Gastroesophageal sphincter (tissue), 4 donors: ENCODE results near the gene MYH7. TPM values are rescaled to one million over a fixed set of nuclear protein-coding genes. Genes with fewer than 3 reads are reported as not detected.
"Not testable (repeated sequence)": the region's sequence is repeated elsewhere in the genome, so short reads cannot be mapped to it uniquely, and the experiment has no call there.

Source experiments
- ATAC-seq: fragments of 150-250 bp; one replicate; pipeline ENCODE4 v1.9.1; 2016; ENCODE audit warnings: mild to moderate bottlenecking, moderate library complexity
- H3K27ac ChIP-seq, 4 donors: fragments of 200-600 bp; sonication (generic) in 3 of 4; 1 replicate in 3 of 4; 2 replicates in 1 of 4; pipeline ENCODE4 v1.5.1; 2016 to 2019
- H3K27me3 ChIP-seq: fragments of 200-600 bp; sonication (generic); one replicate; pipeline ENCODE4 v1.5.1; 2019
- H3K36me3 ChIP-seq, 2 donors: fragments of 200-600 bp; sonication (generic); one replicate each; pipeline ENCODE4 v1.5.1; 2019; ENCODE audit warnings: control low read depth in 1 of 2
- H3K4me1 ChIP-seq, 3 donors: fragments of 200-600 bp; sonication (generic); 1 replicate in 2 of 3; 2 replicates in 1 of 3; pipeline ENCODE4 v1.5.1; 2016 to 2019; ENCODE audit warnings: control low read depth in 2 of 3
- H3K4me3 ChIP-seq, 2 donors: fragments of 200-600 bp; sonication (generic); one replicate each; pipeline ENCODE4 v1.5.1; 2019; ENCODE audit warnings: mild to moderate bottlenecking in 1 of 2, moderate library complexity in 1 of 2
- H3K9me3 ChIP-seq, 3 donors: fragments of 200-600 bp; sonication (generic); one replicate each; pipeline ENCODE4 v1.5.1; 2017 to 2019; ENCODE audit warnings: control low read depth in 2 of 3
- EP300 ChIP-seq: sonication (generic); formaldehyde crosslinking; IDR thresholded peaks from one replicate; pipeline ENCODE4 v1.6.1; 2017; ENCODE audit warnings: antibody characterized with exemption, mild to moderate bottlenecking
- POLR2A ChIP-seq, 2 donors: fragments of 450-650 bp; IDR thresholded peaks; one replicate each; pipeline ENCODE4 v1.6.1; 2017; ENCODE audit warnings: antibody characterized with exemption in 2 of 2, mild to moderate bottlenecking in 2 of 2, moderate library complexity in 1 of 2
- POLR2AphosphoS5 ChIP-seq: sonication (generic); formaldehyde crosslinking; IDR thresholded peaks from one replicate; pipeline ENCODE4 v1.6.1; 2017; ENCODE audit warnings: antibody characterized with exemption
- WGBS, 2 donors: methylation state at CpG; one replicate each; pipeline ENCODE4 v1.1.5; 2018; ENCODE audit warnings: low coverage in 1 of 2; 5-methylcytosine and 5-hydroxymethylcytosine counted together
- total RNA-seq, 4 donors: library from RNA; depleted of rRNA; stranded (reverse); fragments of >200 nt; gene quantifications; one replicate each; pipeline ENCODE4 v1.1.0, GENCODE V29; 2016
- TF ChIP-seq, protein P1 (sequence below), 4 experiments: fragments of 200-600 bp in 2 of 4; fragments of 450-650 bp in 2 of 4; sonication (generic) in 1 of 4; IDR thresholded peaks; one replicate each; pipeline ENCODE4 v1.5.1; 2017 to 2019; ENCODE audit warnings: antibody characterized with exemption in 4 of 4, mild to moderate bottlenecking in 2 of 4, moderate library complexity in 2 of 4

MYH7 gene
- total RNA-seq, 4 donors from 2014 or later: not detected

DNA sequence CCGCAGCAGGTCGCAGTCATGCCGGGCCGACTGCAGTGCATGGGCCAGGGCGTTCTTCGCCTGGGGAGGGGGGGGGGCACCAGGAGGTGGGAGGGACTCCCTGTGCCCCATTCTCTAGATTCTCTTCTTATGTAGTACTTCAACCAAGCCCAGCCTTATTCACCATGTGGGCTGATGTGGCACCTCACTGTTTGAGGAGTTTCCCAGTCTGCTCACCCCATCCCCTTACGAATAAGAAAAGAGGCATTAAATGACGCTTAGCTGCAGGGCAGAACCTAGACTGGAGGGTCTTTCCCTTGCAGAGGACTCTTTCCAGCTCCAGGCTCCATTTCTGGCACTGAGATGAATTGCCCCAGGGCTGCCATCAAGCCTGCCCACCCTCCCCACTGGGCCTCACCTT, 46.5 kb downstream of the MYH7 start:
- H3K36me3 ChIP-seq: no peaks in the 10 kb centered on the region

DNA sequence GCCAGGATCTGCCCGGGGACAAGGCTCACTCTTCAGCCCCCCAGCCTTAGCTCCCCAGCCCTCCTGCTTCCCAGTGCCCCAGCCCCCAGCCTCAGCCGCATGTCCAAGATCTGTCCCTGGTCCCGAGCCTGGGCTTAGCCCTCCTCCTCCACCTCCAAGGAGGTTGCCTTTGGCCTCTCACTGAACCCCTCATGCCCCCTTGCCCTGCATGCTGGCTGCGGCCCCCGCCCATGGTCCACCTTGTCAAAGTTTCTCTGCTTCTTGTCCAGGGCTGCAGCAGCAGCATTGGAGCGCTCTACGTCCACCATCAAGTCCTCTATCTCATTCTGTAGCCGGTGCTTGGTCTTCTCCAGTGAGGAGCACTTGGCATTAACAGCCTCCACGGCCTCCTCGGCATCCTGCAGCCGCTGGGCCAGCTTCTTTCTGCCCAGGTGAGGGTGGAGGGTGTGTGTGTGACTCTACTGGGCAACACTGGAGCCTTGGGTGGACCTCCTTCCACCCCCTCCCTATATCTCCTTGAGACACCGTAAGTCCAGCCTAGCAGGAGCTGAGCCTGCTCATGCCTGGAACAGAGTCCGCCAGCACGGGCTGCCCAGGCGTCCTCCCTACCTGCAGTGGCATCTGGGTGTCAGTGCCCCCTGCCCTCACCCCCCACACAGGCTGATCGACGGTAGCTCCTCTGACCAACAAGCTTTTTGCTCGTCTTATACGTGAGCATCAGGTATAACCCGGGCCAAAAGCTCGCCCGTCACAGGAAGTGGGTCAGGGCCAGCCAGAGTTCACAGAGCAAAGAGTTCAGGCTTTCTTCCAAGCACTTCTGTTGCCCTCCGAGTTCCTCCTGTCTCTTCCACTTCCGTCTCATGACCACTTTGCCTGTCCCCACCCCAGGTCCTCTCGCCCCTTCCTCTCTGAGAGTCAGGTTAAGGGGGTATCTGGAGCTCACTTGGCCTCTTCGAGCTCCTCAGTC, 47.3 kb downstream of the MYH7 start:
- Histone ChIP-seq H3K36me3 (no peaks in the 10 kb centered on the region), H3K4me1 (no peaks in the 10 kb centered on the region), H3K27me3 (peaks cover 6% of the 10 kb centered on the region), H3K4me3 (no peak overlapping the region), H3K27ac (no peak overlapping the region), H3K9me3 (no peaks in the 10 kb centered on the region)
- no peak for ATAC-seq
- 81 to 100% methylated on average over 1 to 8 of the region's 26 CpGs for WGBS, 2 donors
- TF ChIP-seq POLR2AphosphoS5 (no peak), POLR2A (IDR thresholded peaks at IDR 0.05) (no peak), EP300 (no peak)
- TF ChIP-seq, protein P1, sequence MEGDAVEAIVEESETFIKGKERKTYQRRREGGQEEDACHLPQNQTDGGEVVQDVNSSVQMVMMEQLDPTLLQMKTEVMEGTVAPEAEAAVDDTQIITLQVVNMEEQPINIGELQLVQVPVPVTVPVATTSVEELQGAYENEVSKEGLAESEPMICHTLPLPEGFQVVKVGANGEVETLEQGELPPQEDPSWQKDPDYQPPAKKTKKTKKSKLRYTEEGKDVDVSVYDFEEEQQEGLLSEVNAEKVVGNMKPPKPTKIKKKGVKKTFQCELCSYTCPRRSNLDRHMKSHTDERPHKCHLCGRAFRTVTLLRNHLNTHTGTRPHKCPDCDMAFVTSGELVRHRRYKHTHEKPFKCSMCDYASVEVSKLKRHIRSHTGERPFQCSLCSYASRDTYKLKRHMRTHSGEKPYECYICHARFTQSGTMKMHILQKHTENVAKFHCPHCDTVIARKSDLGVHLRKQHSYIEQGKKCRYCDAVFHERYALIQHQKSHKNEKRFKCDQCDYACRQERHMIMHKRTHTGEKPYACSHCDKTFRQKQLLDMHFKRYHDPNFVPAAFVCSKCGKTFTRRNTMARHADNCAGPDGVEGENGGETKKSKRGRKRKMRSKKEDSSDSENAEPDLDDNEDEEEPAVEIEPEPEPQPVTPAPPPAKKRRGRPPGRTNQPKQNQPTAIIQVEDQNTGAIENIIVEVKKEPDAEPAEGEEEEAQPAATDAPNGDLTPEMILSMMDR (IDR thresholded peaks at IDR 0.05): no peak

More for the DNA sequence above, 46.5 kb downstream of the MYH7 start:
- Histone ChIP-seq H3K9me3 (no peaks in the 10 kb centered on the region), H3K27ac (no peak overlapping the region), H3K27me3 (peaks cover 6% of the 10 kb centered on the region), H3K4me3 (no peak overlapping the region), H3K4me1 (no peaks in the 10 kb centered on the region)
- TF ChIP-seq, protein P1 (IDR thresholded peaks at IDR 0.05): no peak
- no peak for TF ChIP-seq EP300
- TF ChIP-seq POLR2AphosphoS5: no peak
- TF ChIP-seq POLR2A (IDR thresholded peaks at IDR 0.05): no peak
- no CpG with 5 or more reads among the region's 8 CpGs for WGBS, 2 donors
- ATAC-seq: no peak

DNA sequence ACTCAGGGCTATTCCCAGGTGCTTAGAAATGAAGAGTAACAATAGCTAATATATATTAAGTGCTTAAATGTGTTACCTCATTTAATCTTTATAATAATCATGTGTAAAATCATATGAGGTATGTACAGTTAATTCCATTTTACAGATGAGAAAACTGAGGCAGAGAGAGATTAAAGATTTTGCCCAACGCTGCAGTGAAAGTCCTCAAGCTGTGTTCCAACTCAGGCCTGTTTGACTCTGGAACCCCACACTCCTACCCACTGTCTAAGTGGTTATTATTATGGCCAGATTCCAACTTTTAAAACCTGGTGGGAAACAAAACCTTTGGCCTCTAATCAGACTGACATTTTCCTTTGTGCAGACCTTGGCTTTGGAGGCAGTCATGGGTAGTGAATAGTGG, 48.5 kb downstream of the MYH7 start:
- H3K36me3 ChIP-seq: no peaks in the 10 kb centered on the region
- H3K27me3 ChIP-seq: peaks cover 6% of the 10 kb centered on the region
- TF ChIP-seq, protein P1 (IDR thresholded peaks at IDR 0.05): no peak
- no peak for TF ChIP-seq EP300
- TF ChIP-seq POLR2A (IDR thresholded peaks at IDR 0.05): no peak
- TF ChIP-seq POLR2AphosphoS5: no peak
- ATAC-seq: no peak
- no peaks in the 10 kb centered on the region for H3K4me1 ChIP-seq
- no peak overlapping the region for H3K4me3 ChIP-seq
- WGBS, 2 donors: 79 to 88% methylated on average over 1 of the region's 1 CpG
- no peaks in the 10 kb centered on the region for H3K9me3 ChIP-seq
- H3K27ac ChIP-seq: no peak overlapping the region

DNA sequence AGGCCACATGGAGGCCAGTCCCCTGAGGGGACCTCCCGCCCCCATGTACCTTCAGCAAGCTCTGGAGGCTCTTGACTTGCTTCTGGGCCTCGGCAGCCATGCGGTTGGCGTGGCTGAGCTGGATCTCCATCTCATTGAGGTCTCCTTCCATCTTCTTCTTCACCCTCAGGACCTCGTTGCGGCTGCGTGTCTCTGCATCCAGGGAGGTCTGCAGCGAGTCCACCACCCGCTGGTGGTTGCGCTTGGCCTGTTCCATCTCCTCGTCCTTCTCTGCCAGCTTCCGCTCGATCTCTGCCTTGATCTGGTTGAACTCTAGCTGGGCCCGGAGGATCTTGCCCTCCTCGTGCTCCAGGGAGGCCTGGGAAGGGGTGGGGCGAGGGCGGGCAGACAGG, 49.2 kb downstream of the MYH7 start:
- H3K4me3 ChIP-seq, H3K27me3 ChIP-seq, H3K9me3 ChIP-seq, H3K36me3 ChIP-seq, H3K4me1 ChIP-seq, H3K27ac ChIP-seq, ATAC-seq: not testable (repeated sequence)
- WGBS, 2 donors: no CpG with 5 or more reads among the region's 17 CpGs

DNA sequence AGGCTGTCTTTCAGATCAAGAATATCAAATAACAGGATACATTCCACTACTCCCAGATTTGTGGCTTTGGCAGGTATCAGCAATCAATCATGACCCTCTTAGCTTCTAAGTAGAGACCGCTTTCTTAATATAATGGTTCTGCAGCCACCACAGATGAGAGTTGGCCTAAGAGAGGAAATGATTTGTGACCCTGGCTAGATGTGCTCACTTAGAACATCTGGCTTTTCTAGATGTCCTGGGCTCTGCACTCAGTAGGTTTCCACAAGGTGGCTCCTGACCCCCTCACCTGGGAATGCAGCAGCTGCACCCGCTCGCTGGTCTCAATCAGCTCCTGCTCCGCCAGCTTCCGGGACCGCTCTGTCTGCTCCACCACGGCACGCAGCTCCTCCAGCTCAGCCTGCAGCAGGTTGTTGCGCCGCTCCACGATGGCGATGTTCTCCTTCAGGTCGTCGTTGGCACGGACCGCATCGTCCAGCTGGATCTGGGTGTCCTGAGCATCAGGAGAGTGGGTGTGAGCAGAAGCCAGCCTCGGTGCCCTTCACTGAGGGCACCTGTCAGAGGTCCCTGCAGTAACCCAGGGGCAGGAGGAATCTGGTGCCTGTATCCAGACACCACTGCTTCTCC, 49.7 kb downstream of the MYH7 start:
- H3K9me3 ChIP-seq: no peaks in the 10 kb centered on the region
- no peaks in the 10 kb centered on the region for H3K4me1 ChIP-seq
- H3K4me3 ChIP-seq: no peak overlapping the region
- WGBS, 2 donors: 80 to 93% methylated on average over 1 to 6 of the region's 18 CpGs
- no peak overlapping the region for H3K27ac ChIP-seq
- no peaks in the 10 kb centered on the region for H3K36me3 ChIP-seq
- peaks cover 8% of the 10 kb centered on the region for H3K27me3 ChIP-seq
- ATAC-seq: no peak
- no peak for TF ChIP-seq POLR2A (IDR thresholded peaks at IDR 0.05)
- TF ChIP-seq, protein P1 (IDR thresholded peaks at IDR 0.05): no peak
- TF ChIP-seq EP300: no peak
- no peak for TF ChIP-seq POLR2AphosphoS5
